Sigmoid colon (tissue), 7 donors: Measurements from ENCODE around the gene LAPTM4A. TPM values are rescaled to one million over a fixed set of nuclear protein-coding genes. Genes with fewer than 3 reads are reported as not detected.

Experiments used
- DNase-seq: peaks from one replicate; pipeline ENCODE4 v3.0.0-alpha.2; 2019
- H3K27ac ChIP-seq, 4 donors: fragments of 200-600 bp; sonication (generic); one replicate each; pipeline ENCODE4 v1.5.1; 2016 to 2019; ENCODE audit warnings: mild to moderate bottlenecking in 1 of 4
- H3K27me3 ChIP-seq, 3 donors: fragments of 200-600 bp; sonication (generic); one replicate each; pipeline ENCODE4 v1.5.1; 2019; ENCODE audit warnings: mild to moderate bottlenecking in 1 of 3
- H3K36me3 ChIP-seq, 4 donors: fragments of 200-600 bp; sonication (generic); one replicate each; pipeline ENCODE4 v1.5.1; 2016 to 2019
- H3K4me1 ChIP-seq, 4 donors: fragments of 200-600 bp; sonication (generic); one replicate each; pipeline ENCODE4 v1.5.1; 2017 to 2019
- H3K4me3 ChIP-seq, 4 donors: fragments of 200-600 bp; sonication (generic); one replicate each; pipeline ENCODE4 v1.5.1; 2017 to 2019; ENCODE audit warnings: mild to moderate bottlenecking in 2 of 4, moderate library complexity in 1 of 4
- H3K9me3 ChIP-seq, 4 donors: fragments of 200-600 bp in 3 of 4; sonication (generic) in 3 of 4; one replicate each; pipeline versions ENCODE4 v1.5.1 to v1.6.1; 2013 to 2019
- EP300 ChIP-seq, 4 donors: sonication (generic); formaldehyde crosslinking; IDR thresholded peaks; one replicate each; pipeline ENCODE4 v1.6.1; 2017; ENCODE audit warnings: antibody characterized with exemption in 4 of 4
- POLR2A ChIP-seq, 2 donors: fragments of 450-650 bp; IDR thresholded peaks; one replicate each; pipeline ENCODE4 v1.6.1; 2016; ENCODE audit warnings: antibody characterized with exemption in 2 of 2, mild to moderate bottlenecking in 2 of 2, moderate library complexity in 2 of 2
- POLR2AphosphoS5 ChIP-seq, 4 donors: sonication (generic); formaldehyde crosslinking; IDR thresholded peaks; one replicate each; pipeline ENCODE4 v1.6.1; 2017; ENCODE audit warnings: antibody characterized with exemption in 4 of 4
- WGBS, 2 donors: extraction: QIAGEN DNeasy Blood & Tissue Kit; methylation state at CpG; one replicate each; pipeline ENCODE4 v1.1.7; 2013; 5-methylcytosine and 5-hydroxymethylcytosine counted together
- intact Hi-C: fragments of 100-400 bp; cut with DNase I; formaldehyde crosslinking; loops from one replicate; pipeline ENCODE4 v1.15.1; 2023
- polyA plus RNA-seq, 3 donors: library from polyadenylated mRNA; stranded (reverse); fragments of 200-250 nt; gene quantifications; one replicate each; pipeline ENCODE4 v1.2.3, GENCODE V29; 2013
- total RNA-seq, 4 donors: library from RNA; depleted of rRNA; stranded (reverse); fragments of >200 nt; gene quantifications; one replicate each; pipeline ENCODE4 v1.1.0, GENCODE V29; 2016
- TF ChIP-seq, protein P1 (sequence below), 4 experiments: fragments of 450-650 bp in 3 of 4; fragments of 200-600 bp in 1 of 4; IDR thresholded peaks; one replicate each; pipeline ENCODE4 v1.5.1; 2016 to 2019; ENCODE audit warnings: antibody characterized with exemption in 4 of 4, mild to moderate bottlenecking in 3 of 4, moderate library complexity in 2 of 4
- donor health status: healthy with polysubstance abuse.
- donor health status: Bipolar disorder and iron deficiency.
- donor health status: healthy.

The LAPTM4A gene
- total and polyA plus RNA-seq, 7 donors = 59.2 to 246 (median 192) TPM

DNA sequence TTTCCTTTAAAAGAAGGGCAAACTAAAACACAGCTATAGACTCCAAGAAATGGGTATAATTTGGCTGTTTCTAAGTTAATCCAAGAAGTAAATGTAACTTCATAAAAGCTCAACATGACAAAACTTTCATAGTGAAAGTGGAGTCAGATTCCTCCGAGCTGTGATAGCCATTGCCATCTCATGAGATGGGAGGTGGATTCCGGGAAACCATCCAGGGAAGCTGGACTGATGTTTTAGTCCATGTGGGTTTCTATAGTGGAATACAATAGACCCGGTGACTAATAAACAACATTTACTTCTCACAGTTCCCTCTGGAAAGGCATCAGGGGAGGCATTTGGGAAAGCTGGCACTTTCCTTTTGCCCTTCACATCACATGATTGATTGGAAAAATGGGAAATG lies 10.0 kb upstream of the LAPTM4A start:
- Histone ChIP-seq H3K27ac (peak overlapping the region in 3 of 4 donors; percentile 54 to 81 (median 75)), H3K4me3 (no peak overlapping the region), H3K27me3 (no peaks in the 10 kb centered on the region), H3K36me3 (no peaks in the 10 kb centered on the region), H3K4me1 (peaks cover 0 to 38% (median 26%) of the 10 kb centered on the region in 4 donors), H3K9me3 (no peaks in the 10 kb centered on the region)
- intact Hi-C loops = no loop called here
- TF ChIP-seq POLR2A (IDR thresholded peaks at IDR 0.05) = no peak
- no peak for TF ChIP-seq EP300 (IDR thresholded peaks at IDR 0.05)
- no peak for TF ChIP-seq POLR2AphosphoS5 (IDR thresholded peaks at IDR 0.05)
- TF ChIP-seq, protein P1, sequence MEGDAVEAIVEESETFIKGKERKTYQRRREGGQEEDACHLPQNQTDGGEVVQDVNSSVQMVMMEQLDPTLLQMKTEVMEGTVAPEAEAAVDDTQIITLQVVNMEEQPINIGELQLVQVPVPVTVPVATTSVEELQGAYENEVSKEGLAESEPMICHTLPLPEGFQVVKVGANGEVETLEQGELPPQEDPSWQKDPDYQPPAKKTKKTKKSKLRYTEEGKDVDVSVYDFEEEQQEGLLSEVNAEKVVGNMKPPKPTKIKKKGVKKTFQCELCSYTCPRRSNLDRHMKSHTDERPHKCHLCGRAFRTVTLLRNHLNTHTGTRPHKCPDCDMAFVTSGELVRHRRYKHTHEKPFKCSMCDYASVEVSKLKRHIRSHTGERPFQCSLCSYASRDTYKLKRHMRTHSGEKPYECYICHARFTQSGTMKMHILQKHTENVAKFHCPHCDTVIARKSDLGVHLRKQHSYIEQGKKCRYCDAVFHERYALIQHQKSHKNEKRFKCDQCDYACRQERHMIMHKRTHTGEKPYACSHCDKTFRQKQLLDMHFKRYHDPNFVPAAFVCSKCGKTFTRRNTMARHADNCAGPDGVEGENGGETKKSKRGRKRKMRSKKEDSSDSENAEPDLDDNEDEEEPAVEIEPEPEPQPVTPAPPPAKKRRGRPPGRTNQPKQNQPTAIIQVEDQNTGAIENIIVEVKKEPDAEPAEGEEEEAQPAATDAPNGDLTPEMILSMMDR (IDR thresholded peaks at IDR 0.05) = no peak
- DNase-seq = no peak
- 82 to 86% methylated on average over 3 of the region's 3 CpGs for WGBS, 2 donors

DNA sequence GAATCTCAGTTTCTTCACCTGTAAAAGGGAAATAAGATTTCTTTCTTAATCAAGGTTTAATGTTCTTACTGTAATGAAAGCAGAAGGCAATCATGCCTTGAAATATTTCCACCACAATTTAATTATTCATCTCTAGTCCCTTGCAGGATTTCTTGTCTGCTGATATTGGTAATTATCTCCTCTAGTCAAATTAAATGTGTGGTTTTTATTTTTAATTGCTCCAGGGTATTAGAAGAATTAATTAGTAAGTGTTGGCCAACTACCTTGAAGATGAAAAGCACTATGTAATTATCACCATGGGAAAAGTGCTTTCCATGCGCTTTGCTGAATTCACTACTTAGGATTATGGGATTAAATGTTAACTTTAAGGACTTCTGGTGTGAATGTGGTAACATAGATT lies 8.7 kb upstream of the LAPTM4A start:
- Histone ChIP-seq H3K4me1 (peaks cover 0 to 26% (median 16%) of the 10 kb centered on the region in 4 donors), H3K36me3 (no peaks in the 10 kb centered on the region), H3K9me3 (no peaks in the 10 kb centered on the region), H3K4me3 (no peak overlapping the region), H3K27ac (no peak overlapping the region), H3K27me3 (no peaks in the 10 kb centered on the region)
- intact Hi-C loops = no loop called here
- TF ChIP-seq, protein P1 (IDR thresholded peaks at IDR 0.05) = no peak
- TF ChIP-seq EP300 (IDR thresholded peaks at IDR 0.05) (no peak), POLR2A (IDR thresholded peaks at IDR 0.05) (no peak), POLR2AphosphoS5 (IDR thresholded peaks at IDR 0.05) (no peak)
- 96 to 97% methylated on average over 1 of the region's 1 CpG for WGBS, 2 donors
- DNase-seq = no peak

DNA sequence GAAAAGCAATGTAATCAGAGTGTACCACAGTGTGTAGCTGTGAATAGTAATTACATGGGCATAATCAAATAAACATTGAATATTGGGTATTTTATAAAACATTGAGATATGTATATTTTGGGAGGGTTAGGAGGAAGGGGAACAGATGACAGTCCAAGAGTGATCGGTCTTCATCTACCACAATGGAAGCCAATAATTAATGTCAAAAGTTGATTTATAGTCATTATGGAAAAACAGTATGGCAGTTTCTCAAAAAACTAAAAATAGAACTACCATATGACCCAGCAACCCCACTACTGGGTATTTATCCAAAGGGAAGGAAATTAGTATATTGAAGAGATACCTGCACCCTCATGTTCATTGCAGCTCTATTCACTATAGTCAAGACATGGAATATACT lies 5.8 kb upstream of the LAPTM4A start:
- DNase-seq = no peak
- intact Hi-C loops = no loop called here
- TF ChIP-seq, protein P1 (IDR thresholded peaks at IDR 0.05) = no peak
- TF ChIP-seq POLR2A (IDR thresholded peaks at IDR 0.05) = no peak
- no peak for TF ChIP-seq POLR2AphosphoS5 (IDR thresholded peaks at IDR 0.05)
- no peak for TF ChIP-seq EP300 (IDR thresholded peaks at IDR 0.05)

DNA sequence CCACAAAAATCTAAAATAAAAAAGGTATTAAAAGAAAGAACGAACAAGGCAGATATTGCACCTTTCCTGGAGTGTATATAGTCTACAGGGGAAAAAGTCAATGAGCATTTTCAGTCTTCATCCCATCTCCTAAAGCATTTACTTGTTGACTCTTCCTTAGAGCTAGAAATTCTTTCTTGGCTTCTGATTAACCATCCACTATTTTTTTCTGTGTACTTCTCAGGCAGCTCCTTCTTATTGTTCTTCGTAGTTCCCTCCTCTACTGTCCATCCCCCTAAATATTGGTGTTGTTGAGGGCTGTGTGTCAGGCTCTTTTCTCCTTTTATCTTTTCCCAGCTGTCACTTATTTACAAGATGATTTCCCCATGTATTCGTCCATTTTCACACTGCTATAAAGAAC lies 3.5 kb upstream of the LAPTM4A start:
- intact Hi-C loops = loop anchor here (5.0 kb wide), 2 partner anchors 153 to 698 kb away; partner anchors contain the start of genes OSR1 and TTC32
- H3K36me3 ChIP-seq = no peaks in the 10 kb centered on the region
- no peaks in the 10 kb centered on the region for H3K9me3 ChIP-seq
- H3K27me3 ChIP-seq = no peaks in the 10 kb centered on the region
- no peak overlapping the region for H3K4me3 ChIP-seq
- TF ChIP-seq POLR2AphosphoS5 (IDR thresholded peaks at IDR 0.05) = no peak
- TF ChIP-seq, protein P1 (IDR thresholded peaks at IDR 0.05) = no peak
- TF ChIP-seq EP300 (IDR thresholded peaks at IDR 0.05) = no peak
- TF ChIP-seq POLR2A (IDR thresholded peaks at IDR 0.05) = no peak
- DNase-seq = no peak
- 92% methylated on average over 3 of the region's 3 CpGs for whole genome bisulfite sequencing, 2 donors
- peaks cover 0 to 11% (median 8%) of the 10 kb centered on the region in 4 donors for H3K4me1 ChIP-seq
- H3K27ac ChIP-seq = no peak overlapping the region

More for the DNA sequence above, 5.8 kb upstream of the LAPTM4A start:
- H3K36me3 ChIP-seq = no peaks in the 10 kb centered on the region
- H3K9me3 ChIP-seq = no peaks in the 10 kb centered on the region
- H3K4me1 ChIP-seq = peaks cover 0 to 22% (median 11%) of the 10 kb centered on the region in 4 donors
- no peak overlapping the region for H3K4me3 ChIP-seq
- no peaks in the 10 kb centered on the region for H3K27me3 ChIP-seq
- no peak overlapping the region for H3K27ac ChIP-seq
- WGBS, 2 donors = 95 to 96% methylated on average over 1 of the region's 1 CpG

DNA sequence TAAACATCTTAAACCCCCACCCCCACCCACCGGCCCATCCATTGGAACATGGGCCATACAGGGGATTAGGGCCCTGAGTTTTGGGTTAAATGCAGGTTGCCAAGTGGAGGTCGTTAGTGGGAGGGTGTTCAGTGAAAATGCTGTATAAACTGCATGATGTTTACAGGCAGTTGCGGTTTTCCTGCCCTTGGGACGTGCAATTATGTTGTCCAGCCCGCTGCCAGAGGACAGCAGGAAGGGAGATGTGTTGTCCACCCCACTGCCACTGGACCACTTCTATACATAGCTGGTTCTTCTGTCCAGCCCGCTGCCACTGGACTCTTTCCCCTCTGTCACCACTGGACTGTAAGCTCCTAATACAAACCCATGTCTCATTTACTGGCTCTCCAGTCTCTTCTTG lies 2.7 kb upstream of the LAPTM4A start:
- Histone ChIP-seq H3K9me3 (no peaks in the 10 kb centered on the region), H3K27ac (no peak overlapping the region), H3K4me3 (no peak overlapping the region), H3K4me1 (peaks cover 0 to 17% (median 10%) of the 10 kb centered on the region in 4 donors), H3K27me3 (no peaks in the 10 kb centered on the region), H3K36me3 (no peaks in the 10 kb centered on the region)
- TF ChIP-seq POLR2AphosphoS5 (IDR thresholded peaks at IDR 0.05) (no peak), EP300 (IDR thresholded peaks at IDR 0.05) (no peak), POLR2A (IDR thresholded peaks at IDR 0.05) (no peak)
- TF ChIP-seq, protein P1 (IDR thresholded peaks at IDR 0.05) = no peak
- WGBS, 2 donors = 79 to 88% methylated on average over 6 of the region's 6 CpGs
- intact Hi-C loops = loop anchor here (5.0 kb wide), 2 partner anchors 152 to 697 kb away; partner anchors contain the start of genes OSR1 and TTC32
- no peak for DNase-seq
